Left ventricle myocardium superior (tissue), 1 donor: ENCODE data around the gene NAA25. TPM values are rescaled to one million over a fixed set of nuclear protein-coding genes. Genes with fewer than 3 reads are reported as not detected.

Source experiments
- ATAC-seq: fragments of 200-7000 bp; cut with Tn5 transposase; one replicate; pipeline ENCODE4 v1.9.1; 2020; ENCODE audit warnings: mild to moderate bottlenecking, moderate library complexity
- DNase-seq: peaks from one replicate; pipeline ENCODE4 v3.0.0-alpha.2; 2020
- intact Hi-C: fragments of 100-400 bp; cut with micrococcal nuclease; formaldehyde crosslinking; loops from one replicate; pipeline ENCODE4 v1.11.0; 2022
- long read RNA-seq: library from polyadenylated mRNA; unstranded; transcript quantifications from one replicate; pipeline ENCODE4 v2.0.0, GENCODE V29; 2021
- total RNA-seq: library from RNA; stranded (reverse); fragmentation: NEBNext Ultra II Directional; extraction: Animal tissue kit (Norgen Biotek cat#: 25700); gene quantifications from one replicate; pipeline ENCODE4 v1.2.1, GENCODE V29; 2021
- donor health status: DM: no; HTN: yes; CAD: no; lungs with severe emphysema.

The NAA25 gene
- total RNA-seq: 17.8 TPM
- long read RNA-seq, partial matches to known transcripts: 25 of 33 reads
- long read RNA-seq, other reads (novel, unspliced or antisense): 8 of 33 reads

DNA sequence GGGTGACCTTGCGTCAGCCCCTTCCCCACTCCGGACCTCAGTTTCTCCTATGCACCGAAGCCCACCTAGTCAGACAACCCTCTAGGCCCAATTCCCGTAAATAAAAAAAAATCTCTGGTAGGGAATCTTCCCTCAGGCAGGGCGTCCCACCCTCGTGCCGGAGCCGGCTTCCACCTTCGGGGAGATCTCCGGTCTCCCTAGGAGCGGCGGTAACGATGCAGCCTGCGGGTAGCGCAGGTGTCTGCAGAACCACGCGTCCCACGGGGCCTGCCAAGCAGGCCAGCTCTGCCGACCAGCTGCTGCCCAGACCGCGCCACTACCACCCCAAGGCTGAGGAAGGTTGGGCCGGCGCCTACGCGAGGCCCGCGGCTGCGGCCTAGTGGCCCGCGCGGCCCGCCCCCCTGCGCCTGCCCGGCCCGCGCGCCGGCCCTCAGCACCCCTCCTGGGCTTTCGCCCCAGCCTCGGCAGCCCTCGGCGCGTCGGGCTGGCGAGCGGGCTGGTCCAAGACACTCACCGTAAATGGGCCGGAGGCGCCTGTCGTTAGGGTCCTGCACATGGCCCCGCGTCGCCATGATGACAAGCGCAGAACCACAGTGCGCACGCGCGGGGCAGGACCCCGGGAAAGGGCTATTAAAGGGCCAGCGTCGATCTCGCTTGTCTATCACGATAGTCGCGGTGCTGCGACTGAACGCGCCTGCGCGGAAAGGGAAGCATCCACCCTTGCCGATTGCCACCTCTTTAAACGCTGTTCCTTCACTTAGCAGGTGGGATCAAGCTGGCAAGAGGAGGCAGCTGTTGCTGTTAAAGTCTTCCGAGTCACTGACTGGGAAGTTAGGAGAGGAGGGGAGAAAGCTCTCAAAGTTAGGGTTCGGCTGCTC lies at the start of gene NAA25:
NAA25 (minus strand) TSS at position 582 of the 878 bp plus-strand sequence; CDS start at position 572, 10 bp downstream.
- peak; percentile 95 for DNase-seq
- intact Hi-C loops: no loop called here

DNA sequence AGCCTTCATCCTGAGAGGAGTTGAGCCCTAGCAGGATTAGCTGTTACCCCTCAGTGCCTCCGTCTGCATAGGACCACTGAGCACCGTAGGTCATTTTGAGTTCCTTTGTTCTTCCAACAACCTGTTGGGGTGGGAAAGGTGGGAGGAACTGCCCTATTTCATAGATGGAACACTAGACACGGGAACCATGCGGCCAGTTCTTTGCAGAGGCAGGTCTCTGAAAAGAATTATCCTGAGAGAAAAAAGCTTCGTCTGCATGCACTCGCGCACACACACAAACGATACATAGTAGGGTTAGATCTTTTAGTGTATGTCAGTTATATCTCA lies 45.3 kb upstream of the NAA25 start:
- no peak for DNase-seq
- no peak for ATAC-seq
- intact Hi-C loops: no loop called here

More for the DNA sequence above, at the start of gene NAA25:
- ATAC-seq: peak; percentile 93

GRCh38 chr12:112153181-112153892 lies 44.8 kb upstream of the NAA25 start:
- no peak for ATAC-seq

GRCh38 chr12:112151766-112152541 lies 43.4 kb upstream of the NAA25 start:
- ATAC-seq: no peak
- no peak for DNase-seq
- intact Hi-C loops: no loop called here

More at GRCh38 chr12:112153181-112153892, 44.8 kb upstream of the NAA25 start:
- intact Hi-C loops: no loop called here
- DNase-seq: no peak

- ATAC-seq: no peak
Measured at GRCh38 chr12:112149596-112149995, 41.0 kb upstream of the NAA25 start.

DNA sequence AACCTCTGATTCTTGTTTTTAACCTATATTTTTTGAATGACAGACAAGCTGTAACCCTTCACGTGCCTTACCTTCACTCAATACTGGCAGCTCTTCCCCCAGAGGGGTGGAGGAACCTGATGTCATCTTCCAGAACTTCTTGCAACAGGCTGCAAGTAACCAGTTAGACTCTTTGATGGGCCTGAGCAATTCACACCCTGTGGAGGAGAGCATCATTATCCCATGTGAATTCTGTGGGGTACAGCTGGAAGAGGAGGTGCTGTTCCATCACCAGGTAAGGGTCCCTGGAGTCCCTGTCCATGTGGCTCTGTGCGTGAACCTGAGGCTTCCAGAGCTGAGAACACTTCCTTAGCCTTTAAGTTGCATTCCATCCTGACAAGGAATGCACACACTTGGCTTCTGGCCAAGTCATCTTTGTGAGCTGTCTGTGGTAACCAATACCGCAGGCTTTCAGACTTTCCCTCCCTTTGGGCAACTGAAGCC lies 39.5 kb upstream of the NAA25 start:
- ATAC-seq (no peak), DNase-seq (no peak)
- intact Hi-C loops: no loop called here

More at GRCh38 chr12:112149596-112149995, 41.0 kb upstream of the NAA25 start:
- intact Hi-C loops: no loop called here
- no peak for DNase-seq

- no peak for DNase-seq
- intact Hi-C loops: no loop called here
- ATAC-seq: no peak
Measured at GRCh38 chr12:112146123-112146522, 37.5 kb upstream of the NAA25 start.

DNA sequence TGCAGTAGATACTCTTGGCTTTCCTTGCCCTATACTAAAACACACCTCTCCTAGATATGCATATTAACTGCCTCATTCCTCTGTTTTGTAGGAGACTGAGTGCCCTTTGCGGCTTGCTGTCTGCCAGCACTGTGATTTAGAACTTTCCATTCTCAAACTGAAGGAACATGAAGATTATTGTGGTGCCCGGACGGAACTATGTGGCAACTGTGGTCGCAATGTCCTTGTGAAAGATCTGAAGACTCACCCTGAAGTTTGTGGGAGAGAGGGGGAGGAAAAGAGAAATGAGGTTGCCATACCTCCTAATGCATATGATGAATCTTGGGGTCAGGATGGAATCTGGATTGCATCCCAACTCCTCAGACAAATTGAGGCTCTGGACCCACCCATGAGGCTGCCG lies 32.1 kb upstream of the NAA25 start:
- no peak for ATAC-seq
- no peak for DNase-seq
- intact Hi-C loops: no loop called here

DNA sequence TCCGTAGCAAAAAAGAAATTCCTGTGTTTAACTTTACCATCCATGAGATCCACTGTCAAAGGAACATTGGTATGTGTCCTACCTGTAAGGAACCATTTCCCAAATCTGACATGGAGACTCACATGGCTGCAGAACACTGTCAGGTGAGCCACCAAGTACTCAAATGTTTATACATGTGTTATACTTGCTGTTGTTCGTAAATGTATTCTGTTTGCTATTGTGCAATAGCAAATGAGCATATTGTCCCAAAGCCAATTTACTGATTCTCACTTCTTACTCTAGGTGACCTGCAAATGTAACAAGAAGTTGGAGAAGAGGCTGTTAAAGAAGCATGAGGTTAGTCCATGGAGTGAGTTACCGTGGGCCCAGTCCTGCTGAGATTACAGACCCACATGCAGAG lies 26.1 kb upstream of the NAA25 start:
- no peak for DNase-seq
- ATAC-seq: no peak
- intact Hi-C loops: no loop called here

DNA sequence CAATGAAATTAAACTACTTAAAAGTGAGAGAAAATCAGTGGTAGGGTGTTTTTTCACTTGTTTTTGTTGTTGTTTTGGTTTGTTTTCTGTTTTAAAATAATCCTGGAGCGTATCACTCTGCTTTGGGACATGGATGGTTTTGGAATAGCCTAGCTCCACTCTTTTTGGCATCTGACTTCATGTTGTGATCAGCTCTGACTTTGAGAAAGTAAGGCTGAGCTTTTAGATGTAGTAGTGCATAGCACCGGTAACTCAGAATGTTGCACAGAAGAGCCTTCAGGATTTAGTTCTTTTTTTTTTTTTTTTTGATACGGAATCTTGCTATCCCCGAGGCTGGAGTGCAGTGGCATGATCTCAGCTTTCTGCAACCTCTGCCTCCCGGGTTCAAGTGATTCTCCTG lies 24.8 kb upstream of the NAA25 start:
- intact Hi-C loops: no loop called here
- peak; percentile 48 for ATAC-seq
- DNase-seq: no peak

DNA sequence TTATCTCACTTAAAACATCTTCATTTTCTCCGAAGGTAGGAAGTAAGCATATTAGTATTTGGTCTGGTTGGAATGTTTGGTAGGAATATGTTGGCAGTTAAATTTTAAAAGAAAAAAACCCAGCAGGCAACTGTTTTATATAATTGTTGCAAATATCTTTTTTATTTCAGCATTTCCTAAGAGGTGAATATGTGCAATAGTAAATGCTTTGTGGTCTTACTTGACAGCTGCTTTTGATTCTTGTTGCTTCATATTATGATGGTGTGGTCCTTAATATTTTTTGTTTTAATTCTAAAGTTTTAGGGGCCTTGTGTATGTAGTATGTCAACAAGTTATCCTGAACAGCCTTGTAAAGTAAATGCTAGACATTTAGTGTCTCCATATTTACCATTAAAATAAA lies 23.1 kb upstream of the NAA25 start:
- intact Hi-C loops: no loop called here
- DNase-seq (no peak), ATAC-seq (no peak)

DNA sequence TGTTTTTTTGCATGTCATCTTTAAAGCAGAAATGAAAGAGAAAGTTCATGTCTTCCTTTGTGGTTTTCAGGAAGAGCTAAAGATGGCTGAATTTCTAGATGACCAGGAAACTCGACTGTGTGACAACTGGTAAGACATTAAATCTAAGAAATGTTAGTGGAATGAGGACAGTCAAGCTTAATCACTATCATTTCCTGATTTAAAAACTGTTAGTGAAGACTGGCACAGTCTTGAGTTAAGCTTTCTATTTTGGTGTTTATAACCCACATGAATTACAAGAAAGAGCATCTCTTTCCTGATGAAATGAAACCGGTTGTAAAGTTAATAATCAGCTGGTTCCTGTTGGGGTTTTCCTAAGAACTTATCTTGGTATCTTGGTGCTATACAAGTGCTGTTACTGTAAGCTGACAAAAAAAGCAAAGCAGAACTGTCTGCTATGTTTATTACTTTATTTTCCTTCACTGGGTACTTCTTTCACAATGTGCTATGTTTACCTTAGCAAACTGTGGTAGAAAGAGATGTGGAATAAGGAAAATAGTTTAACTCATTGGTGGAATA lies 21.9 kb upstream of the NAA25 start:
- intact Hi-C loops: no loop called here
- DNase-seq: no peak
- no peak for ATAC-seq

- ATAC-seq (no peak), DNase-seq (no peak)
- intact Hi-C loops: no loop called here
Measured at GRCh38 chr12:112126911-112127310, 18.3 kb upstream of the NAA25 start.

DNA sequence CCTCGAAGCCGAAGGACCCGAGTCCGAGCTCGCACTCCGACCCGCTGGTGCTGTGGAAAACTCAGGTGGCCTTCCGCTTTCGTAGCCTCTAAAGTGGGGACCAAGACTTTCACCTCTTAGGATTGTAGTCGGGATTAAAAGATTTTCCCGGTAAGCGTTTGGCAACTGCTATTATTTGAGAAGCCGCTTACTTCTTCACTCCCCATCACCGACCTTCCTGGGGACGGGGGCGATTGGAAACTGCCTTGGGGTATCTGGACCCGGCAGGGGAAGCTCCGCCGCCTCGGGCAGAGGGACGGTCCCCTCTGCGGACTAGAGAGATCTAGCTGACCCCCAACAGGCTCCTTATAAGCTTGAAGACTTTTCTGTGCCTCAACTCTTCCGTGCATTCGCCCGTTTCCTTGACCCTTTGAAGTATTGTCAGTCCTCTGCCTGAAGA lies 17.4 kb upstream of the NAA25 start:
- DNase-seq (no peak), ATAC-seq (no peak)
- intact Hi-C loops: no loop called here

DNA sequence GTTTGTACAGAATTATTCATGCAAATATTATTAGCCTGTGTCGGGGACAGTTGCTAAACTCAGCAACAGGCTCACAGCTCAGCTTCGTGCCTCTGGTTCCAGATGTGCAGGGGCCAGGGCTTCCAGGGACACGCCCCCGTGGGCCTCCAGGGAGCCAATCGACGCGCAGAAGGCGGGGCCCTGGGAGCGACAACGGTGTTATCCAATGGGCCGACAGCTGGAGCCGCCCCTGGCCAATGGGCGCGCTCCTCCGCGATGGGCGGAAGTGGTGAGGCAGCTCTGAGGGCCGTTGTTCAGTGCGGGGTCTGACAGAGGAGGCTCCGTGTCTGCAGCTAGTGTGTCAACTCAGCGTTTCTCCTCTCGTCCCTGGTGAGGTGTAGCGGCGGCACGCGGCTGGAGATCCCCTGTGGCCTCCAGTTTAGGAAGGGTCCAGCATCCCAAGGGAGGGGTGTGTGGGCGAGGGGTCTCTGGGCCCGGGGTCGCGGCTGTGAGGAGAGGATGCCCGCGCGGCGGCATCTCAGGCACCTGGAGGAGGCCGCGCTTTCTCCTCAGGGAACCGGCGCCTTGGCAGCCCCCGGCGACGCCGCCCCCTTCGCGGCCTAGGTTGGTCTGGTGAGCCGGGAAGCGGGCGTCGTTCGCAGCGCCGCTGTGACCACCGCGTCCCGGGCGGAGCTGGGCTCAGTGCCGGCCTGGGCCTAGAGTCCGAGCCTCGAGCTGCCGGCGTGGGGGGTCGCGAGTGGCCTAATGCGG lies 16.8 kb upstream of the NAA25 start, which contains the start of gene TRAFD1:
TRAFD1 (plus strand) TSS at position 311 of the 750 bp plus-strand sequence. CDS start 4,963 bp downstream, outside the sequence.
- intact Hi-C loops: no loop called here
- ATAC-seq (peak; percentile 97), DNase-seq (peak; percentile 99)

- DNase-seq (no peak), ATAC-seq (no peak)
- intact Hi-C loops: no loop called here
Measured at GRCh38 chr12:112124918-112125249, 16.3 kb upstream of the NAA25 start.

DNA sequence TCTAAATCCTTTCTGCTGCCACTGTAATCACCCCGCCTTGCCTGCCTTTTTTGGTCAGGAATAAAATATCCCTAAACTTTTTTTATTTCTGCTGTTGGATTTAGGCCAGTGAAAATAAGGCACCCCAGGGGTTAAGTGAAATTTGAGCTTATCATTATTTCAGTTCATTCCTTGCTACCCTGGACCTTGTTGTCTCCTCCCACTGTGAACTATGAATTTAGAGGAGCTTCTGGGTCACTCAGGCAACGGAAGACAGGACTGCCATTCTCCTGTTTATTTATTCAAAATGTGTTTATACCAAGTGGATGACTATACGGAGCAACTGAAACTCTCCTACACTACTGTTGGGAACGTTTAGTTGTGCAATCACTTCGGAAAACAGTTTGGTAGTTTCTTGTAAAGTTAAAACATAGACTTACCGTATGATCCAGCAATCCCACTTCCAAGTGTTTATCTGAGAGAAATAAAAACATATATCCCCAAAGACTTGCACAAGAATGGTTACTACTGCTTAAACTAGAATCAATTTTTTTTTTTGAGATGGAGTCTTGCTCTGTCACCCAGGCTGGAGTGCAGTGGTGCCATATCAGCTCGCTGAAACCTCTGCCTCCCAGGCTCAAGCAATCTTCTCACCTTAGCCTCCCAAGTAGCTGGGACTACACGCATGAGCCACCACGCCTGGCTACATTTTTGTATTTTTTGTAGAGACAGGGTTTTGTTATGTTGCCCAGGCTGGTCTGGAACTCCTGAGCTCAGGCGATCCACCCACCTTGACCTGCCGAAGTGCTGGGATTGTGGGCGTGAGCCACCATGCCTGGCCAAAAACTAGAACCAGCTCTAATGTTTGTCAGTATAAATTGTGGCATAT lies 14.5 kb upstream of the NAA25 start:
- DNase-seq (no peak), ATAC-seq (no peak)
- intact Hi-C loops: no loop called here
